Measurements from ENCODE around the gene RAF1.
"Not testable (repeated sequence)": the region's sequence is repeated elsewhere in the genome, so short reads cannot be mapped to it uniquely, and the experiment has no call there.

Gene RAF1

GRCh38 chr3:12640853-12641252 is 23.1 kb downstream of the RAF1 start:
- DNase-seq (ENCODE audit: low read depth in 2 of 2): not testable (repeated sequence)

GRCh38 chr3:12638105-12638504 is 25.8 kb downstream of the RAF1 start:
- no peak for DNase-seq (ENCODE audit: low read depth in 2 of 2)

GRCh38 chr3:12633108-12633507 is 30.8 kb downstream of the RAF1 start:
- no peak for DNase-seq (ENCODE audit: low read depth in 2 of 2)

- no peak for DNase-seq (ENCODE audit: low read depth in 2 of 2)
These were observed 31.4 kb downstream of the RAF1 start for GRCh38 chr3:12632523-12632922.

- DNase-seq (ENCODE audit: low read depth in 2 of 2): not testable (repeated sequence)
These were observed 33.1 kb downstream of the RAF1 start for GRCh38 chr3:12630843-12631242.

- DNase-seq (ENCODE audit: low read depth in 2 of 2): no peak
These were observed 33.6 kb downstream of the RAF1 start for GRCh38 chr3:12630292-12630691.

- no peak for DNase-seq (ENCODE audit: low read depth in 2 of 2)
These were observed 34.4 kb downstream of the RAF1 start for GRCh38 chr3:12629560-12629959.

- no peak for DNase-seq (ENCODE audit: low read depth in 2 of 2)
These were observed 35.1 kb downstream of the RAF1 start for GRCh38 chr3:12628813-12629212.

- no peak for DNase-seq (ENCODE audit: low read depth in 2 of 2)
These were observed 36.5 kb downstream of the RAF1 start for GRCh38 chr3:12627370-12627769.

- DNase-seq (ENCODE audit: low read depth in 2 of 2): not testable (repeated sequence)
These were observed 39.0 kb downstream of the RAF1 start for GRCh38 chr3:12624964-12625363.

- no peak for DNase-seq (ENCODE audit: low read depth in 2 of 2)
These were observed 39.9 kb downstream of the RAF1 start for GRCh38 chr3:12624056-12624455.

GRCh38 chr3:12622335-12622734 is 41.6 kb downstream of the RAF1 start:
- DNase-seq (ENCODE audit: low read depth in 2 of 2): no peak

GRCh38 chr3:12620729-12621128 is 43.2 kb downstream of the RAF1 start:
- DNase-seq (ENCODE audit: low read depth in 2 of 2): no peak

- DNase-seq (ENCODE audit: low read depth in 2 of 2): no peak
These were observed 43.6 kb downstream of the RAF1 start for GRCh38 chr3:12620305-12620704.

GRCh38 chr3:12618426-12618825 is 45.5 kb downstream of the RAF1 start:
- DNase-seq (ENCODE audit: low read depth in 2 of 2): no peak

GRCh38 chr3:12615266-12615665 is 48.7 kb downstream of the RAF1 start:
- DNase-seq (ENCODE audit: low read depth in 2 of 2): no peak

- DNase-seq (ENCODE audit: low read depth in 2 of 2): no peak
These were observed 50.7 kb downstream of the RAF1 start for GRCh38 chr3:12613250-12613649.

- no peak for DNase-seq (ENCODE audit: low read depth in 2 of 2)
These were observed 51.2 kb downstream of the RAF1 start for GRCh38 chr3:12612514-12613226.

- no peak for DNase-seq (ENCODE audit: low read depth in 2 of 2)
These were observed 52.8 kb downstream of the RAF1 start for GRCh38 chr3:12611117-12611516.

- no peak for DNase-seq (ENCODE audit: low read depth in 2 of 2)
These were observed 55.5 kb downstream of the RAF1 start for GRCh38 chr3:12608376-12608775.

- DNase-seq (ENCODE audit: low read depth in 2 of 2): no peak
These were observed 59.9 kb downstream of the RAF1 start for GRCh38 chr3:12603969-12604368.

- no peak for DNase-seq (ENCODE audit: low read depth in 2 of 2)
These were observed 62.8 kb downstream of the RAF1 start for GRCh38 chr3:12601072-12601471.

GRCh38 chr3:12598890-12599289 is 65.0 kb downstream of the RAF1 start:
- DNase-seq (ENCODE audit: low read depth in 2 of 2): no peak

- no peak for DNase-seq (ENCODE audit: low read depth in 2 of 2)
These were observed 70.4 kb downstream of the RAF1 start for GRCh38 chr3:12593473-12593872.
